GM12892 (cell line): ENCODE results near the gene OTUB2.

Experiments
- POLR2A ChIP-seq: IDR thresholded peaks from 2 replicates; pipeline ENCODE4 v1.6.1; 2011; ENCODE audit warnings: low read depth, low read length, control low read depth
- POLR2AphosphoS5 ChIP-seq: IDR thresholded peaks from 2 replicates; pipeline ENCODE4 v1.6.1; 2011; ENCODE audit warnings: low read depth, low read length, control low read depth
- TAF1 ChIP-seq: IDR thresholded peaks from 2 replicates; pipeline ENCODE4 v1.6.1; 2011; ENCODE audit warnings: low read depth, mild to moderate bottlenecking, control low read depth, low read length, borderline replicate concordance

DNA sequence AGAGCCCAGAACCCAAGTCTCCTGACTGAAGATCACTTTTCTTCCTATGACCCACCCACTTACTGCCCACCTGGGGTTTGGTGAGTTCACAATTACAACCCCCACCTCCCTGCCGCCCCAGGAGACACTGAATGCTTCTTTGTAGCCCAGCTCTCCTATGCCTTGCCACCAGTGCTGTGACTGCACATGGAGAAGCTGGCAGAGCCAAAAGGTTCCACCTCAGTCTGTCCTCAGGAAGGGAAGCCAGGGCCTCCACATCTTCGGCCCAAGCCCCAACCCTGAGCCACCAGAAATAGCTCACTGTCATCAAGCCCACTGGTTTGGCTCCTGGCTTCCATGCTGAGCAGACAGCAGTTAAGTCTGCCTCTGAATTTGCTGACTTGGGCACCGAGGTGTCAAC, 25.6 kb downstream of the OTUB2 start:
- TF ChIP-seq POLR2A = 0 out of 2 replicates have a peak, but pooled peaks have one; percentile 30
- no peak for TF ChIP-seq TAF1
- no peak for TF ChIP-seq POLR2AphosphoS5
